ENCODE data around the gene USP31.

USP31 gene

DNA sequence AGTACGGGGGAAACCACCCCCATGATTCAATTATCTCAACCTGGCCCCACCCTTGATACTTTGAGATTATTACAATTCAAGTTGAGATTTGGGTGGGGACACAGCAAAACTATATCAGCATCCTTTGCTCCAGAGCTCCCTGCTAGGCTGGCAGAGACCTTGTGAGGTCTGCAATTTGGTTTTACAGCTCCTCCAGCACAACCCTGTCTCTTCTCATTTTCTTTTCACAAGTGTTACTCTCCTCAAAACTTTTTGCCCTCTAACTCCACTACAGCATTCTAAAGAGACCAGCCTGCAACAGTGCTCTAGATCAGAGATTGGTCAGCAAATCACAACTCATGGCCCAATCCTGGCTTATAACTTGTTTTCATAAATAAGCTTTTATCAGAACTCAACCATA, 114.0 kb downstream of the USP31 start:
- TF ChIP-seq, protein P1, sequence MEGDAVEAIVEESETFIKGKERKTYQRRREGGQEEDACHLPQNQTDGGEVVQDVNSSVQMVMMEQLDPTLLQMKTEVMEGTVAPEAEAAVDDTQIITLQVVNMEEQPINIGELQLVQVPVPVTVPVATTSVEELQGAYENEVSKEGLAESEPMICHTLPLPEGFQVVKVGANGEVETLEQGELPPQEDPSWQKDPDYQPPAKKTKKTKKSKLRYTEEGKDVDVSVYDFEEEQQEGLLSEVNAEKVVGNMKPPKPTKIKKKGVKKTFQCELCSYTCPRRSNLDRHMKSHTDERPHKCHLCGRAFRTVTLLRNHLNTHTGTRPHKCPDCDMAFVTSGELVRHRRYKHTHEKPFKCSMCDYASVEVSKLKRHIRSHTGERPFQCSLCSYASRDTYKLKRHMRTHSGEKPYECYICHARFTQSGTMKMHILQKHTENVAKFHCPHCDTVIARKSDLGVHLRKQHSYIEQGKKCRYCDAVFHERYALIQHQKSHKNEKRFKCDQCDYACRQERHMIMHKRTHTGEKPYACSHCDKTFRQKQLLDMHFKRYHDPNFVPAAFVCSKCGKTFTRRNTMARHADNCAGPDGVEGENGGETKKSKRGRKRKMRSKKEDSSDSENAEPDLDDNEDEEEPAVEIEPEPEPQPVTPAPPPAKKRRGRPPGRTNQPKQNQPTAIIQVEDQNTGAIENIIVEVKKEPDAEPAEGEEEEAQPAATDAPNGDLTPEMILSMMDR (IDR thresholded peaks at IDR 0.05): no peak

DNA sequence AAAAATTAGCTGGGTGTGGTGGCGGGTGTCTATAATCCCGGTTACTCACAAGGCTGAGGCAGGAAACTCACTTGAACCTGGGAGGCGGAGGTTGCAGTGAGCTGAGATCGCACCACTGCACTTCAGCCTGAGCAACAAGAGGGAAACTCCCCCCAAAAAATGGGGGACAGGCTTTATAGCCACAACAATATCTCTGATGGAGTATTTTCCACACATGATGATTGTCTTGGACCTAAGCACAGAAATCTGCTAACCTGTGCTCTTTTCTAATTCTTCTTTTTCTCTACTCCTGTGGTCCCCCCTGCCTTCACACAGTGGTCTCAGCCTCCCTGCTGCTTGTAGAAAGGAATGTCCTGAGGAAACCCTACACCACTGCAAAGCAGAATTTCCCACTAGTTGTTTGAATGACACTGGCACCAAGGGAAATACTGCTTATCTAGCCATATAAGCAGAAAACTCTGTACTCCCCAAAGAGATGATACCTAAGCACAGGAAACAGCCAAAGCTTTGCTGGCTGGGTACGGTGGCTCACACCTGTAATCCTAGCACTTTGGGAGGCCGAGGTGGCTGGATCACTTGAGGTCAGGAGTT, 117.6 kb downstream of the USP31 start:
- TF ChIP-seq, protein P1 (IDR thresholded peaks at IDR 0.05): no peak

DNA sequence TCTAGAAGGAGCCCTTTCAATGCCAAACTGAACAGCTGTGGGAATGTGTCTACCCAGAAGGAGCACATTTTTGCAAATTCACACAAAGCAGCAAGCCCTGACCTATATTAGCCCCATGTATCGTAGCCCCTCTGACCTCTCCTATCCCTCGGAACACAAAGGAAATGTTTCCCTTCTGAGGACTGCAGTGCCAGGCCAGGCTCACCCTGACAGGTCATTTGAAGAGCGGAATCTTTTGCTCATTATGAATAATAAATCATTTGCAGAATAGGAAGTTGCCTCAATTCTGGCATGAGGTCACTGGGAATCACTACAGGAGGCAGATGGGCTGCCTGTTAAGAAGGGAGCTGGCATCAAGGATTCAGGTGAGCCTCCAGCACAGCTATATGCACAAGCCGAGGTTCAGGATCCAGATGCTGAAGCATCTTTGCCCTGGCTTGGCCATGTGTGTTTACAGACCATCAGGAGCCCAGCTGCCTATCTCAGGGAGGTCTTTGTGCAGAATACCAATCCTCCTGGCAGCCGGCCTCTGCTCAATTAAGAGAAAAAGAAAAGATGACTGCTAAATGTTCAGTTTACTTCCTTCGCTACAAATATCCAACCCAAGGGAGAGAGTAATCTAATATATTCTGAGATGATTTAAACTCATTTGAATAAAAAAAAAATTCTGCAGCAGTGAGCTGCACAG, 119.4 kb downstream of the USP31 start:
- TF ChIP-seq, protein P1 (IDR thresholded peaks at IDR 0.05): no peak

DNA sequence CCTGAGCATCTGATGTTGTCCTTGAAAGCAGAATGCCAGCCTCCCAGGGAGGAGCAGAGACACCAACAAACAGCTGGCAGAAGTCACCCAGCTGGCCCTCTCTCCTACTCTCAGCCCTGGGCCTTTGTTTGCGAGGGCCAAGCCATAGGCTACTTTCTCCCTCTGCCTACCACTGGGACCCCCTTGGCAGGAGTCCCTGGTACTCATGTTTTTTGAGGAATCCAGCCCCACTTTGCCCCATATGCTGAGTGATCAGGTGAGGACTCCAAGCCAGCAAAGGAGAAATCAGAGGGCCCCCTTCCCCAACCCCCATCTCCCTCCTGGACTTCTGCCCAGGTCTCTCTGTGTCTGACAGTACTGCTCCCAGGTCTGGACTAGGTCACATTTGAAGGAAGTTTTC, 121.9 kb downstream of the USP31 start:
- TF ChIP-seq, protein P1 (IDR thresholded peaks at IDR 0.05): no peak

DNA sequence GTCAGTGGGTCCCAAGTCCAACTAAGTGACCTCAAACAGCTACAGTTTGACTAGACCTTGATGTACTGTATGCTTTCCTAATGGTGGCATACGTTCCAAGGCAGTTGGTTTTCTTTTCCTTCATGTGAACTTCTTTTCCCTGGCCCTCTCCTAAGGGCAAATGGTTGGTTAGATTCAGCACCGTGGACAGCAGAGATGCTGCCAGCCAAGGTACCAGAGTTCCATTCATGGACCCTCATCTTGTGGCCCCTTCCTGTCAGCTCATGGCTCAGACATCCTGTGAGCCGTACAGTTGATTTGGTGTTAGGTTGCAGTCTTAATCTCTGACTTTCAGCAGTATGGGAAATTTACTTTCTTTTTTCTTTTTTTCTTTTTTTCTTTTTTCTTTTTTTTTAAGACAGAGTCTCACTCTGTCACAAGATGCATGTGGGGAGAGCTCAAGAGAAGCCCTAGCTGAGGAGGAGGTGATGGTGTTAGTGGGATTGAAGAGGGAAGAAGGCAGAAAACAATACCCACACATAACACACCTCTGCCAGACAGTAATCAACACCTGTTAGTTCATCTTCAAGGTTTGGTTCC, 122.4 kb downstream of the USP31 start:
- TF ChIP-seq, protein P1 (IDR thresholded peaks at IDR 0.05): no peak

DNA sequence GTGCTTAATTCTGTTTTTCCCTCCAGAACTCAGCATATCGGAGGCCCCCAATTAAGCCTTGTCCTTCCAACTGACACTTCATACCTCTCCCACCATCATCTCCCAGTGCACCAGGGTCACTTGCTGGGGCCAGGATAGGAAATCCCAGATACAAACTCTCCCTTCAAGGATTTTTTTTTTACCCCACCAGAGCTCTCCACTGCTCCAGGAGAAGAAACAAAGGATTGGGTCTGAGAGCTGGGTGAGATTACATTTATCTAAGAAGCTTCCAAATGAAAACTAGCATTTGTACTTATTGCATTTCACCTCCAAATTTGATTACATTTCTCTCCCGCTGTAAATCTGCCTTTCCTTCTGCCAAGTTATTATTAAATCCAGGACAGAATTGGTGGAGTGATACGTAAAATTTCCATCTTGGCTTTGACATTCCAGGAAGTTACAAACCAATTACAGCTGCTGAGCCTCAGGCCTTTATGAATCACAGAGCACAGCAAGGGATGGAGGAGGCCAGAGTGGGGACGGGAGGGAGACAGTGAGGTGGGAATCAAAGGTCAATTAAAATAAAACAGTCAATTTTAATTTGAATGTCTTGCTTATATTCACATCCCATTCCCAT, 123.5 kb downstream of the USP31 start:
- TF ChIP-seq, protein P1 (IDR thresholded peaks at IDR 0.05): no peak

DNA sequence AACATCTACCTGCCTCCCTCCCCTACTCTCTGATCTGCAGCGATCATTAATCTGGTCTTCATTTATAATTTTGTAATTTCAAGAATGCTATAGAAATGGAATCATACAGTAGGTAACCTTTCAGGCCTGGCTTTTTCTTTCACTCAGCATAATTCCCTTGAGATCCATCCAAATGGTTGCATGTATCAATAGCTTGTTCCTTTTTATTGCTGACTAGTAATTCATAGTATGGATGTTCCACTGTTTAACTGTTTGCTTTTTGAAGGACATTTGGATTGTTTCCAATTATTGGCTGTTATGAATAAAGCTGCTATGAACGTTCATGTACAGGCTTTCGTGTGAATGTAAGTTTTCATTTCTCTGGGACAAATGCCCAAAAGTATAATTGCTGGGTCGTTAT, 125.2 kb downstream of the USP31 start:
- TF ChIP-seq, protein P1 (IDR thresholded peaks at IDR 0.05): no peak
